Heart right ventricle (tissue), 16 donors: Measurements from ENCODE around the gene RAD9A. TPM values are rescaled to one million over a fixed set of nuclear protein-coding genes. Genes with fewer than 3 reads are reported as not detected.

Experiments used
- ATAC-seq, 8 donors: fragments of 200-7000 bp; cut with Tn5 transposase; one replicate each; pipeline ENCODE4 v1.9.1; 2020; ENCODE audit warnings: mild to moderate bottlenecking in 8 of 8, moderate library complexity in 8 of 8, moderate number of reproducible peaks in 1 of 8
- DNase-seq, 2 donors: peaks; one replicate each; pipeline ENCODE4 v3.0.0-alpha.2; 2020
- H3K27ac ChIP-seq, 10 donors: fragments of 200-600 bp; sonication (generic) in 2 of 10; one replicate each; pipeline versions ENCODE4 v1.5.0 to v1.8.0; 2020 to 2022; ENCODE audit warnings: mild to moderate bottlenecking in 3 of 10
- H3K27me3 ChIP-seq, 7 donors: fragments of 200-600 bp; one replicate each; pipeline ENCODE4 v1.8.0; 2021 to 2022; ENCODE audit warnings: mild to moderate bottlenecking in 2 of 7
- H3K36me3 ChIP-seq, 9 donors: fragments of 200-600 bp; sonication (generic) in 1 of 9; one replicate each; pipeline versions ENCODE4 v1.5.0 to v1.8.0; 2020 to 2022; ENCODE audit warnings: mild to moderate bottlenecking in 2 of 9
- H3K4me1 ChIP-seq, 9 donors: fragments of 200-600 bp; sonication (generic) in 1 of 9; one replicate each; pipeline versions ENCODE4 v1.5.0 to v1.8.0; 2020 to 2022; ENCODE audit warnings: mild to moderate bottlenecking in 4 of 9
- H3K4me3 ChIP-seq, 10 donors: fragments of 200-600 bp; sonication (generic) in 2 of 10; one replicate each; pipeline versions ENCODE4 v1.5.0 to v1.8.0; 2020 to 2022; ENCODE audit warnings: mild to moderate bottlenecking in 7 of 10, moderate library complexity in 2 of 10
- H3K9me3 ChIP-seq, 11 donors: fragments of 200-600 bp in 10 of 11; sonication (generic) in 2 of 11; one replicate each; pipeline versions ENCODE4 v1.5.0 to v1.8.0; 2013 to 2022; ENCODE audit warnings: mild to moderate bottlenecking in 2 of 11, control low read depth in 1 of 11, moderate library complexity in 1 of 11
- CTCF ChIP-seq, 9 donors: fragments of 200-600 bp; sonication (generic) in 2 of 9; IDR thresholded peaks; one replicate each; pipeline versions ENCODE4 v1.5.0 to v1.8.0; 2021 to 2022; ENCODE audit warnings: antibody characterized with exemption in 9 of 9, mild to moderate bottlenecking in 5 of 9, moderate library complexity in 1 of 9
- WGBS, 2 donors: extraction: QIAGEN DNeasy Blood & Tissue Kit; methylation state at CpG; one replicate each; pipeline ENCODE4 v1.1.7; 2013; ENCODE audit warnings: inconsistent platforms in 1 of 2; 5-methylcytosine and 5-hydroxymethylcytosine counted together
- intact Hi-C, 10 donors: fragments of 100-400 bp; cut with DNase I; formaldehyde crosslinking; loops; one replicate each; pipeline versions ENCODE4 v1.11.1 to v1.14.2; 2022
- polyA plus RNA-seq, 2 donors: library from polyadenylated mRNA; stranded (reverse); fragments of 200-250 nt; gene quantifications; one replicate each; pipeline ENCODE4 v1.2.3, GENCODE V29; 2013
- total RNA-seq, 10 donors: library from RNA; stranded (reverse); fragmentation: NEBNext Ultra II Directional in 3 of 10; extraction: Animal tissue kit (Norgen Biotek cat#: 25700) in 3 of 10; gene quantifications; one replicate each; pipeline versions ENCODE4 v1.2.1 to v1.2.4, GENCODE V29; 2021 to 2023
- donor health status: Arrhythmogenic right ventricular cardiomyopathy.
- donor health status: ischemic (EF 13 %, LVEDD 7.1; RV severe dilation, severe dysfunction).
- donor health status: healthy with polysubstance abuse.
- donor health status: DM: no; HTN: yes; CAD: no.
- donor health status: DM: no; HTN: no; CAD: no.
- donor health status: ischemic (EF 25% LVEDD 6.9; RV normal size, moderate dysfunction).
- donor health status: ischemic (EF 25% LVEDD 5.7; RV mildly dilated, moderate dysfunction).
- donor health status: healthy.
- donor health status: DM: yes; HTN: yes; CAD: no.
- donor health status: Ischemic cardiomyopathy.
- donor health status: ischemic (EF 35%, LVEDD 5.7; RV mildly dilated, moderate dysfunction).
- donor health status: nonischemic (EF 11% LVEDD 7.7; RV severe dilation, severe dysfunction).
- donor health status: DM: yes; HTN: yes; CAD: no.
- donor health status: PGD.
- donor health status: ischemic (EF 29% LVEDD 5.4; RV normal size, mild dysfunction).
- donor health status: nonischemic (EF 23%, LVEDD 6.1; RV moderate dilation, normal function).

Gene RAD9A
- total and polyA plus RNA-seq, 12 donors = 4.8 to 15.0 (median 6.5) TPM

GRCh38 chr11:67379061-67380058 is 12.4 kb upstream of the RAD9A start:
- Histone ChIP-seq H3K4me1 (peaks cover 0 to 42% (median 4%) of the 10 kb centered on the region in 9 donors), H3K4me3 (no peak overlapping the region), H3K36me3 (no peaks in the 10 kb centered on the region), H3K27me3 (peaks cover 0 to 15% (median 3%) of the 10 kb centered on the region in 7 donors), H3K27ac (no peak overlapping the region), H3K9me3 (no peaks in the 10 kb centered on the region)
- TF ChIP-seq CTCF (IDR thresholded peaks at IDR 0.05) = no peak
- ATAC-seq (no peak), DNase-seq (no peak)
- intact Hi-C loops = loop anchor here in 5 of 10 donors (5.0 to 10.0 kb wide), 6 partner anchors 32 to 297 kb away; partner anchors contain the start of gene GRK2 (in 1 of the 5)
- WGBS, 2 donors = 75 to 79% methylated on average over 22 to 23 of the region's 23 CpGs

- Histone ChIP-seq H3K4me3 (peak overlapping the region in 1 of 10 donors; percentile 2), H3K27me3 (peaks cover 0 to 10% (median 0%) of the 10 kb centered on the region in 7 donors), H3K36me3 (no peaks in the 10 kb centered on the region), H3K4me1 (peaks cover 0 to 36% (median 4%) of the 10 kb centered on the region in 9 donors), H3K27ac (peak overlapping the region in 1 of 10 donors; percentile 75), H3K9me3 (no peaks in the 10 kb centered on the region)
- no peak for DNase-seq
- 77 to 82% methylated on average over 13 of the region's 13 CpGs for WGBS, 2 donors
- intact Hi-C loops = loop anchor here in 5 of 10 donors (5.0 to 10.0 kb wide), 6 partner anchors 34 to 299 kb away; partner anchors contain the start of gene GRK2 (in 1 of the 5)
- ATAC-seq = no peak
- TF ChIP-seq CTCF (IDR thresholded peaks at IDR 0.05) = no peak
Measured at GRCh38 chr11:67381244-67381972, 10.4 kb upstream of the RAD9A start.

- ATAC-seq = peak; percentile 76 to 91 (median 88)
- WGBS, 2 donors = 40 to 42% methylated on average over 16 of the region's 16 CpGs
- DNase-seq = peak; percentile 81
- no peaks in the 10 kb centered on the region for H3K36me3 ChIP-seq
- H3K4me3 ChIP-seq = no peak overlapping the region
- no peaks in the 10 kb centered on the region for H3K9me3 ChIP-seq
- peaks cover 0 to 7% (median 0%) of the 10 kb centered on the region in 7 donors for H3K27me3 ChIP-seq
- H3K4me1 ChIP-seq = peaks cover 0 to 44% (median 4%) of the 10 kb centered on the region in 9 donors
- peak; percentile 92 to 99 (median 96) for TF ChIP-seq CTCF (IDR thresholded peaks at IDR 0.05)
- intact Hi-C loops = loop anchor here in 9 of 10 donors (1.0 to 10.0 kb wide), 12 partner anchors 25 to 300 kb away; partner anchors contain the start of gene GRK2 (in 1 of the 9)
- no peak overlapping the region for H3K27ac ChIP-seq
Measured at GRCh38 chr11:67382276-67383136, 9.3 kb upstream of the RAD9A start.
